ENCODE measurements around the gene EFCAB6. TPM values are rescaled to one million over a fixed set of nuclear protein-coding genes. Genes with fewer than 3 reads are reported as not detected.

The EFCAB6 gene
- total and polyA plus RNA-seq, 2 of the 13 experiments (the other 11 are each of a cell fraction or from before 2014, with no cell fraction given) = not detected

DNA sequence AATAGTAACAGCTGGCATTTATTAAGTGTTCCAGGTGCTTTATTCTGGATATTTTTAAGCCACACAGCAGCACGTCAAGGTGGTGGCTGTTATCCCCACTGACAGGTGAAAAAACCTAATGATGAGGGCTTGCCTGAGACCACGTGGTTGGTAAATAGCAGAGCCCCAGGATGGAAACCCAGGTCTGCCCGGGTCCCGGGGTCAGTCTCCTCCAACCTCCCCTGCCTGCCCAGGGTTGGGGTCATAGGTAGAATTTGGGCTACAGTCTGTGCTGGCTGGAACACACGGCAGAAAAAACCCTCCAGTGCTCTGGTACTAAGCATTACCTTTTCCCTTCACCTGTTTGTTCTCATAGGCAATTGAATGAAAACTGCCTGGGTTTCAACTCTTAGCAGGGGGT lies 57.9 kb downstream of the EFCAB6 start:
- Histone ChIP-seq H3K79me2 (ENCODE audit: insufficient read depth, low read length) (no peaks in the 10 kb centered on the region), H3K36me3 (replicated peaks in 1 of 2; ENCODE audit: control insufficient read depth in 1 of 2, insufficient read depth in 2 of 2, low read length in 2 of 2) (no peaks in the 10 kb centered on the region), H3K4me1 (ENCODE audit: insufficient read depth, low read length) (no peaks in the 10 kb centered on the region), H3K9ac (ENCODE audit: insufficient read depth, low read depth, low read length) (no peak overlapping the region), H3K27me3 (ENCODE audit: control insufficient read depth in 1 of 2, insufficient read depth in 2 of 2, low read length in 2 of 2) (peaks cover 0 to 19% of the 10 kb centered on the region in 2 experiments; a peak in 3 of 5 replicates), H3K4me3 (replicated peaks in 1 of 3; ENCODE audit: insufficient read depth in 1 of 3, low read depth in 2 of 3, low read length in 3 of 3) (no peak overlapping the region), H2AFZ (ENCODE audit: low read length) (no peak overlapping the region), H4K20me1 (ENCODE audit: insufficient read depth, low read length) (no peaks in the 10 kb centered on the region), H3K9me3 (ENCODE audit: low read length) (no peaks in the 10 kb centered on the region), H3K27ac (ENCODE audit: extremely low read length, insufficient read depth, low read length) (no peak overlapping the region), H3K4me2 (ENCODE audit: low read depth, low read length) (no peak overlapping the region)
- DNase-seq (ENCODE audit: low spot score) (no peak), ATAC-seq (no peak), FAIRE-seq (no peak)
- 0% methylated on average over 3 of the region's 5 CpGs for WGBS (ENCODE audit: low lambda C conversion rate)
- ChIA-PET POLR2A (no interaction called here), CTCF (ENCODE audit: low intra/inter-chr PET ratio, low total read pairs) (no interaction called here)
- intact Hi-C loops (cut with micrococcal nuclease; ENCODE audit: unreplicated experiment) = no loop called here
- no TSS peak for BruUV-seq (replicated peaks)
- in situ Hi-C loops (cut with HindIII; ENCODE audit: extremely low pct_ligation_motif_present, low pct_unique_long_range_greater_than_20kb) = no loop called here
- no peak for TF ChIP-seq BCL6 (CRISPR knock-in tag; IDR thresholded peaks at IDR 0.05)
- TF ChIP-seq MATR3 (CRISPR knock-in tag; IDR thresholded peaks at IDR 0.05) = no peak
- TF ChIP-seq, protein P1, sequence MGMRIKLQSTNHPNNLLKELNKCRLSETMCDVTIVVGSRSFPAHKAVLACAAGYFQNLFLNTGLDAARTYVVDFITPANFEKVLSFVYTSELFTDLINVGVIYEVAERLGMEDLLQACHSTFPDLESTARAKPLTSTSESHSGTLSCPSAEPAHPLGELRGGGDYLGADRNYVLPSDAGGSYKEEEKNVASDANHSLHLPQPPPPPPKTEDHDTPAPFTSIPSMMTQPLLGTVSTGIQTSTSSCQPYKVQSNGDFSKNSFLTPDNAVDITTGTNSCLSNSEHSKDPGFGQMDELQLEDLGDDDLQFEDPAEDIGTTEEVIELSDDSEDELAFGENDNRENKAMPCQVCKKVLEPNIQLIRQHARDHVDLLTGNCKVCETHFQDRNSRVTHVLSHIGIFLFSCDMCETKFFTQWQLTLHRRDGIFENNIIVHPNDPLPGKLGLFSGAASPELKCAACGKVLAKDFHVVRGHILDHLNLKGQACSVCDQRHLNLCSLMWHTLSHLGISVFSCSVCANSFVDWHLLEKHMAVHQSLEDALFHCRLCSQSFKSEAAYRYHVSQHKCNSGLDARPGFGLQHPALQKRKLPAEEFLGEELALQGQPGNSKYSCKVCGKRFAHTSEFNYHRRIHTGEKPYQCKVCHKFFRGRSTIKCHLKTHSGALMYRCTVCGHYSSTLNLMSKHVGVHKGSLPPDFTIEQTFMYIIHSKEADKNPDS (CRISPR knock-in tag; IDR thresholded peaks at IDR 0.05) = no peak
- TF ChIP-seq, protein P2, sequence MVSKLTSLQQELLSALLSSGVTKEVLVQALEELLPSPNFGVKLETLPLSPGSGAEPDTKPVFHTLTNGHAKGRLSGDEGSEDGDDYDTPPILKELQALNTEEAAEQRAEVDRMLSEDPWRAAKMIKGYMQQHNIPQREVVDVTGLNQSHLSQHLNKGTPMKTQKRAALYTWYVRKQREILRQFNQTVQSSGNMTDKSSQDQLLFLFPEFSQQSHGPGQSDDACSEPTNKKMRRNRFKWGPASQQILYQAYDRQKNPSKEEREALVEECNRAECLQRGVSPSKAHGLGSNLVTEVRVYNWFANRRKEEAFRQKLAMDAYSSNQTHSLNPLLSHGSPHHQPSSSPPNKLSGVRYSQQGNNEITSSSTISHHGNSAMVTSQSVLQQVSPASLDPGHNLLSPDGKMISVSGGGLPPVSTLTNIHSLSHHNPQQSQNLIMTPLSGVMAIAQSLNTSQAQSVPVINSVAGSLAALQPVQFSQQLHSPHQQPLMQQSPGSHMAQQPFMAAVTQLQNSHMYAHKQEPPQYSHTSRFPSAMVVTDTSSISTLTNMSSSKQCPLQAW (CRISPR knock-in tag; IDR thresholded peaks at IDR 0.05) = no peak
- no peak for TF ChIP-seq ZNF44 (CRISPR knock-in tag; IDR thresholded peaks at IDR 0.05)
- TF ChIP-seq, protein P3, sequence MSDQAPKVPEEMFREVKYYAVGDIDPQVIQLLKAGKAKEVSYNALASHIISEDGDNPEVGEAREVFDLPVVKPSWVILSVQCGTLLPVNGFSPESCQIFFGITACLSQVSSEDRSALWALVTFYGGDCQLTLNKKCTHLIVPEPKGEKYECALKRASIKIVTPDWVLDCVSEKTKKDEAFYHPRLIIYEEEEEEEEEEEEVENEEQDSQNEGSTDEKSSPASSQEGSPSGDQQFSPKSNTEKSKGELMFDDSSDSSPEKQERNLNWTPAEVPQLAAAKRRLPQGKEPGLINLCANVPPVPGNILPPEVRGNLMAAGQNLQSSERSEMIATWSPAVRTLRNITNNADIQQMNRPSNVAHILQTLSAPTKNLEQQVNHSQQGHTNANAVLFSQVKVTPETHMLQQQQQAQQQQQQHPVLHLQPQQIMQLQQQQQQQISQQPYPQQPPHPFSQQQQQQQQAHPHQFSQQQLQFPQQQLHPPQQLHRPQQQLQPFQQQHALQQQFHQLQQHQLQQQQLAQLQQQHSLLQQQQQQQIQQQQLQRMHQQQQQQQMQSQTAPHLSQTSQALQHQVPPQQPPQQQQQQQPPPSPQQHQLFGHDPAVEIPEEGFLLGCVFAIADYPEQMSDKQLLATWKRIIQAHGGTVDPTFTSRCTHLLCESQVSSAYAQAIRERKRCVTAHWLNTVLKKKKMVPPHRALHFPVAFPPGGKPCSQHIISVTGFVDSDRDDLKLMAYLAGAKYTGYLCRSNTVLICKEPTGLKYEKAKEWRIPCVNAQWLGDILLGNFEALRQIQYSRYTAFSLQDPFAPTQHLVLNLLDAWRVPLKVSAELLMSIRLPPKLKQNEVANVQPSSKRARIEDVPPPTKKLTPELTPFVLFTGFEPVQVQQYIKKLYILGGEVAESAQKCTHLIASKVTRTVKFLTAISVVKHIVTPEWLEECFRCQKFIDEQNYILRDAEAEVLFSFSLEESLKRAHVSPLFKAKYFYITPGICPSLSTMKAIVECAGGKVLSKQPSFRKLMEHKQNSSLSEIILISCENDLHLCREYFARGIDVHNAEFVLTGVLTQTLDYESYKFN (CRISPR knock-in tag; conservative IDR thresholded peaks at IDR 0.05) = no peak
- TF ChIP-seq, protein P4, sequence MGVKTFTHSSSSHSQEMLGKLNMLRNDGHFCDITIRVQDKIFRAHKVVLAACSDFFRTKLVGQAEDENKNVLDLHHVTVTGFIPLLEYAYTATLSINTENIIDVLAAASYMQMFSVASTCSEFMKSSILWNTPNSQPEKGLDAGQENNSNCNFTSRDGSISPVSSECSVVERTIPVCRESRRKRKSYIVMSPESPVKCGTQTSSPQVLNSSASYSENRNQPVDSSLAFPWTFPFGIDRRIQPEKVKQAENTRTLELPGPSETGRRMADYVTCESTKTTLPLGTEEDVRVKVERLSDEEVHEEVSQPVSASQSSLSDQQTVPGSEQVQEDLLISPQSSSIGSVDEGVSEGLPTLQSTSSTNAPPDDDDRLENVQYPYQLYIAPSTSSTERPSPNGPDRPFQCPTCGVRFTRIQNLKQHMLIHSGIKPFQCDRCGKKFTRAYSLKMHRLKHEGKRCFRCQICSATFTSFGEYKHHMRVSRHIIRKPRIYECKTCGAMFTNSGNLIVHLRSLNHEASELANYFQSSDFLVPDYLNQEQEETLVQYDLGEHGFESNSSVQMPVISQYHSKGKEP (CRISPR knock-in tag; IDR thresholded peaks at IDR 0.05) = no peak
- TF ChIP-seq DR1 (CRISPR knock-in tag; IDR thresholded peaks at IDR 0.05) = no peak
- no peak for TF ChIP-seq FOSL2 (CRISPR knock-in tag; IDR thresholded peaks at IDR 0.05)
- TF ChIP-seq, protein P5, sequence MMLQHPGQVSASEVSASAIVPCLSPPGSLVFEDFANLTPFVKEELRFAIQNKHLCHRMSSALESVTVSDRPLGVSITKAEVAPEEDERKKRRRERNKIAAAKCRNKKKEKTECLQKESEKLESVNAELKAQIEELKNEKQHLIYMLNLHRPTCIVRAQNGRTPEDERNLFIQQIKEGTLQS (CRISPR knock-in tag; IDR thresholded peaks at IDR 0.05) = no peak
- no peak for TF ChIP-seq ZSCAN31 (CRISPR knock-in tag; IDR thresholded peaks at IDR 0.05; ENCODE audit: low read depth)
- no peak for TF ChIP-seq RFX5 (IDR thresholded peaks at IDR 0.05; ENCODE audit: low read depth, low read length)
- no peak for TF ChIP-seq ZNF331 (CRISPR knock-in tag; IDR thresholded peaks at IDR 0.05)
- TF ChIP-seq PAWR (CRISPR knock-in tag; IDR thresholded peaks at IDR 0.05; ENCODE audit: borderline replicate concordance) = no peak

All from HepG2 (cell line).